ENCODE data around the gene HSD11B1. TPM values are rescaled to one million over a fixed set of nuclear protein-coding genes. Genes with fewer than 3 reads are reported as not detected.

The HSD11B1 gene
- 2.7 to 7.4 TPM (median 3.4 TPM) in 3 replicates for polyA plus RNA-seq
- 1.0 TPM for polyA plus RNA-seq (2011; ENCODE audit: low read depth)
- polyA plus RNA-seq (2011; cell fraction: cytosol; rRNA removed): 1.3 and 1.9 TPM in 2 replicates
- polyA plus RNA-seq (2011; cell fraction: nucleus; rRNA removed): 3.9 and 4.0 TPM in 2 replicates
- polyA plus RNA-seq (2012; ENCODE audit: low replicate concordance): 1.4 and 5.4 TPM in 2 replicates
- polyA minus RNA-seq: 0.22 to 1.7 TPM in 2 of 3 replicates, not detected in the other
- polyA minus RNA-seq (2011; cell fraction: cytosol; rRNA and poly(A)+ RNA removed): not detected
- 0.84 and 3.9 TPM in 2 replicates for polyA minus RNA-seq (2011; cell fraction: nucleus; rRNA and poly(A)+ RNA removed)

- dilution Hi-C loops (cut with MboI; ENCODE audit: extremely low pct_ligation_motif_present, low sequenced_read_pairs): no loop called here
- H3K4me2 ChIP-seq (ENCODE audit: control insufficient read depth, extremely low read depth, insufficient read depth, low read depth, low read length): no peak within 1 kb of the TSS
- H3K27me3 ChIP-seq (ENCODE audit: control insufficient read depth, extremely low read depth, insufficient read depth, low read length): no peaks in the 10 kb centered on the region
- H3K9me1 ChIP-seq (ENCODE audit: control insufficient read depth, extremely low read depth, insufficient read depth, low read length): no peaks in the 10 kb centered on the region
- no peak for DNase-seq (ENCODE audit: low read depth, low spot score)
- no peaks in the 10 kb centered on the region for H4K20me1 ChIP-seq (ENCODE audit: control insufficient read depth, extremely low read depth, insufficient read depth, low read length)
- H3K9ac ChIP-seq (ENCODE audit: control insufficient read depth, extremely low read depth, insufficient read depth, low read length): no peak within 1 kb of the TSS
- peaks cover 11% of the 10 kb centered on the region for H3K4me1 ChIP-seq (ENCODE audit: control insufficient read depth, extremely low read depth, insufficient read depth, low read length)
- H3K4me3 ChIP-seq (ENCODE audit: control insufficient read depth in 2 of 3, extremely low read depth in 1 of 3, insufficient read depth in 2 of 3, low read depth in 1 of 3, low read length in 3 of 3): no peak within 1 kb of the TSS
- no peak for FAIRE-seq
- no peaks in the 10 kb centered on the region for H3K9me3 ChIP-seq (ENCODE audit: control insufficient read depth, low read depth, low read length)
- TF ChIP-seq CTCF (optimal IDR thresholded peaks at IDR 0.05 in 1 of 3, IDR thresholded peaks at IDR 0.05 in 1 of 3, conservative IDR thresholded peaks at IDR 0.05 in 1 of 3; ENCODE audit: extremely low read depth in 1 of 3, insufficient read depth in 2 of 3, low read length in 3 of 3): no peak
- H3K79me2 ChIP-seq (ENCODE audit: control insufficient read depth, insufficient read depth, low read length): no peaks in the 10 kb centered on the region
- no peak within 1 kb of the TSS for H2AFZ ChIP-seq (ENCODE audit: control insufficient read depth, low read length)
- H3K36me3 ChIP-seq (ENCODE audit: control insufficient read depth in 2 of 2, extremely low read depth in 1 of 2, insufficient read depth in 2 of 2, low read length in 2 of 2): no peaks in the 10 kb centered on the region
- no peak within 1 kb of the TSS for H3K27ac ChIP-seq (ENCODE audit: control insufficient read depth, insufficient read depth, low read length)
Observed at GRCh38 chr1:209704584-209704983, at the start of gene HSD11B1. TSS of gene HSD11B1 (plus strand) at chr1:209704846. CDS start at chr1:209704943, 97 bp downstream.

GRCh38 chr1:209655411-209656231, 49.0 kb upstream of the HSD11B1 start:
- H3K9me1 ChIP-seq (ENCODE audit: control insufficient read depth, extremely low read depth, insufficient read depth, low read length): no peaks in the 10 kb centered on the region
- DNase-seq (ENCODE audit: low read depth, low spot score) (peak; percentile 100), FAIRE-seq (peak; percentile 100)
- H3K4me2 ChIP-seq (ENCODE audit: control insufficient read depth, extremely low read depth, insufficient read depth, low read depth, low read length): peak overlapping the region; percentile 99
- no peak overlapping the region for H2AFZ ChIP-seq (ENCODE audit: control insufficient read depth, low read length)
- H3K27ac ChIP-seq (ENCODE audit: control insufficient read depth, insufficient read depth, low read length): peak overlapping the region; percentile 100
- peak overlapping the region; percentile 99 for H3K9ac ChIP-seq (ENCODE audit: control insufficient read depth, extremely low read depth, insufficient read depth, low read length)
- H3K27me3 ChIP-seq (ENCODE audit: control insufficient read depth, extremely low read depth, insufficient read depth, low read length): no peaks in the 10 kb centered on the region
- peaks cover 7 to 11% of the 10 kb centered on the region in 2 experiments for H3K36me3 ChIP-seq (ENCODE audit: control insufficient read depth in 2 of 2, extremely low read depth in 1 of 2, insufficient read depth in 2 of 2, low read length in 2 of 2)
- H3K4me1 ChIP-seq (ENCODE audit: control insufficient read depth, extremely low read depth, insufficient read depth, low read length): peaks cover 71% of the 10 kb centered on the region
- peaks cover 7% of the 10 kb centered on the region for H4K20me1 ChIP-seq (ENCODE audit: control insufficient read depth, extremely low read depth, insufficient read depth, low read length)
- dilution Hi-C loops (cut with MboI; ENCODE audit: extremely low pct_ligation_motif_present, low sequenced_read_pairs): no loop called here
- no peaks in the 10 kb centered on the region for H3K9me3 ChIP-seq (ENCODE audit: control insufficient read depth, low read depth, low read length)
- H3K4me3 ChIP-seq (ENCODE audit: control insufficient read depth in 2 of 3, extremely low read depth in 1 of 3, insufficient read depth in 2 of 3, low read depth in 1 of 3, low read length in 3 of 3): no peak overlapping the region
- peaks cover 32% of the 10 kb centered on the region for H3K79me2 ChIP-seq (ENCODE audit: control insufficient read depth, insufficient read depth, low read length)
- TF ChIP-seq CTCF (optimal IDR thresholded peaks at IDR 0.05 in 1 of 3, IDR thresholded peaks at IDR 0.05 in 1 of 3, conservative IDR thresholded peaks at IDR 0.05 in 1 of 3; ENCODE audit: extremely low read depth in 1 of 3, insufficient read depth in 2 of 3, low read length in 3 of 3): no peak
- no peak for TF ChIP-seq EZH2 (IDR thresholded peaks at IDR 0.05; ENCODE audit: low read length)
